WTC11 (cell line): ENCODE measurements around the gene RNF150. TPM values are rescaled to one million over a fixed set of nuclear protein-coding genes. Genes with fewer than 3 reads are reported as not detected.

Source experiments
- ATAC-seq: fragments of 200-7000 bp; cut with Tn5 transposase; 2 replicates; pipeline ENCODE4 v1.10.0; 2021; ENCODE audit warnings: mild to moderate bottlenecking, moderate library complexity
- CTCF ChIA-PET: fragments of 300-600 bp; sonication (Branson Sonifier 250); formaldehyde crosslinking; loops from one replicate; lab custom pipeline; 2021; ENCODE audit warnings: antibody characterized with exemption; lab: Charles Lee
- POLR2A ChIA-PET: fragments of 350-600 bp; sonication (Branson Sonifier 250); formaldehyde crosslinking; loops from one replicate; lab custom pipeline; 2021; ENCODE audit warnings: antibody characterized with exemption; lab: Charles Lee
- DNase-seq: peaks from one replicate; pipeline ENCODE4 v3.0.0; 2021; ENCODE audit warnings: low spot score
- H3K27ac Mint-ChIP-seq: 2 replicates; pipeline ENCODE4 v1.8.0; 2021; ENCODE audit warnings: mixed read lengths
- H3K27me3 Mint-ChIP-seq: 2 replicates; pipeline ENCODE4 v1.8.0; 2021; ENCODE audit warnings: low read depth, mild to moderate bottlenecking, moderate library complexity, mixed read lengths
- H3K36me3 Mint-ChIP-seq: 2 replicates; pipeline ENCODE4 v1.8.0; 2021; ENCODE audit warnings: mixed read lengths
- H3K4me1 Mint-ChIP-seq: 2 replicates; pipeline ENCODE4 v1.8.0; 2022; ENCODE audit warnings: mixed read lengths
- H3K4me3 Mint-ChIP-seq: 2 replicates; pipeline ENCODE4 v1.8.0; 2021; ENCODE audit warnings: mild to moderate bottlenecking, moderate library complexity, mixed read lengths
- H3K9me3 Mint-ChIP-seq: 2 replicates; pipeline ENCODE4 v1.8.0; 2021; ENCODE audit warnings: mixed read lengths
- CREB1 ChIP-seq: sonication (generic); formaldehyde crosslinking; IDR thresholded peaks from 2 replicates; pipeline ENCODE4 v1.8.0; 2023; ENCODE audit warnings: mild to moderate bottlenecking, missing genetic modification reagents
- CREM ChIP-seq: sonication (generic); formaldehyde crosslinking; IDR thresholded peaks from 2 replicates; pipeline ENCODE4 v1.8.1; 2022; ENCODE audit warnings: mild to moderate bottlenecking, missing genetic modification reagents, moderate library complexity
- ELF4 ChIP-seq: sonication (generic); formaldehyde crosslinking; IDR thresholded peaks from 2 replicates; pipeline ENCODE4 v1.8.1; 2022; ENCODE audit warnings: low read depth, mild to moderate bottlenecking, moderate library complexity, missing genetic modification reagents
- GRHL2 ChIP-seq: fragments of 250-450 bp; sonication (Bioruptor Pico); IDR thresholded peaks from 2 replicates; pipeline ENCODE4 v1.8.0; 2022; ENCODE audit warnings: mild to moderate bottlenecking, moderate library complexity; ENCODE audit not compliant: insufficient replicate concordance, severe bottlenecking
- JUN ChIP-seq: sonication (generic); formaldehyde crosslinking; IDR thresholded peaks from 2 replicates; pipeline ENCODE4 v1.8.0; 2023; ENCODE audit warnings: mild to moderate bottlenecking, missing genetic modification reagents
- MLX ChIP-seq: sonication (generic); formaldehyde crosslinking; IDR thresholded peaks from 2 replicates; pipeline ENCODE4 v1.8.1; 2023; ENCODE audit warnings: mild to moderate bottlenecking, missing genetic modification reagents, moderate library complexity
- MYBL2 ChIP-seq: sonication (generic); formaldehyde crosslinking; IDR thresholded peaks from 2 replicates; pipeline ENCODE4 v1.8.1; 2023; ENCODE audit warnings: mild to moderate bottlenecking, moderate library complexity, missing genetic modification reagents
- STAT6 ChIP-seq: sonication (generic); formaldehyde crosslinking; conservative IDR thresholded peaks from 2 replicates; pipeline ENCODE4 v1.8.1; 2023; ENCODE audit warnings: mild to moderate bottlenecking, low read depth, missing genetic modification reagents, moderate library complexity
- TP53 ChIP-seq: sonication (generic); formaldehyde crosslinking; IDR thresholded peaks from 2 replicates; pipeline ENCODE4 v1.8.1; 2023; ENCODE audit warnings: mild to moderate bottlenecking, missing genetic modification reagents
- ZNF121 ChIP-seq: sonication (generic); formaldehyde crosslinking; IDR thresholded peaks from 2 replicates; pipeline ENCODE4 v1.8.0; 2023; ENCODE audit warnings: missing genetic modification reagents
- ZNF425 ChIP-seq: fragments of 250-450 bp; sonication (Bioruptor Pico); conservative IDR thresholded peaks from 2 replicates; pipeline ENCODE4 v1.9.0; 2021; ENCODE audit warnings: mild to moderate bottlenecking
- total RNA-seq: library from RNA; stranded (reverse); gene quantifications from 3 replicates; pipeline ENCODE4 v1.2.3, GENCODE V29; 2021
- TF ChIP-seq, protein P1 (sequence below): sonication (generic); formaldehyde crosslinking; IDR thresholded peaks from 2 replicates; pipeline ENCODE4 v1.8.1; 2022; ENCODE audit warnings: low read depth, missing genetic modification reagents, borderline replicate concordance
- TF ChIP-seq, protein P2 (sequence below): sonication (generic); formaldehyde crosslinking; conservative IDR thresholded peaks from 2 replicates; pipeline ENCODE4 v1.8.1; 2022; ENCODE audit warnings: mild to moderate bottlenecking, missing genetic modification reagents
- TF ChIP-seq, protein P3 (sequence below): sonication (generic); formaldehyde crosslinking; IDR thresholded peaks from 2 replicates; pipeline ENCODE4 v1.8.0; 2022; ENCODE audit warnings: mild to moderate bottlenecking, missing genetic modification reagents
- TF ChIP-seq, protein P4 (sequence below): sonication (generic); formaldehyde crosslinking; IDR thresholded peaks from 2 replicates; pipeline ENCODE4 v1.8.1; 2022; ENCODE audit warnings: low read depth, mild to moderate bottlenecking, moderate library complexity, missing genetic modification reagents, borderline replicate concordance

The RNF150 gene
- total RNA-seq, 1 experiment from 2014 or later, result 5.9 TPM

DNA sequence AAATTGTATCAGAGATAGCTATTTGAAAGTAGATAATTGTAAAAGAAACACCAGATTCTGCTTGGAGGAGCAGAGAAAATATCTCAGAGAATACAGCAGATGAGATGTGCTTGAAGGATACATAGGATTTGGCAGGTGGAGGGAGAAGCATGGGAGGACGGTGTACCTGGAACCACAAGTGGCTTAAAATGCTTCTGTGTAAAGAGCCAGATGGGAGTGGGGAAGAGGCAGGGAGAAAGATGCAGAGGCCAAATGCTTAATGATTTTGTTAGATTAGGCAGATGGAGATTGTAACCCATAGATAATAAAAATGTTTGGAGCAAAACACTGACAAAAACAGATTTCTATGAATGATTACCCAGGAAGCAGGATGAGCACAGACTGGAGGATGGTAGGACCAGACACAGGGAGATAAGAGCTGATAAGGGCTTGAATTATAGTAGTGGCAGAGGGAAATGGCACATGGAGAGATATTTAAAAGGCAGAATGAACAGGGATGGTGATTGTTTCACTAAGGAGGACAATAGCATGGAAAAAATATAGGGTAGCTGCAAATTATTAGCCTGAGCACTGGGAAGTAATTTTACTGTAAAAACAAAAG, 231.4 kb downstream of the RNF150 start (continued):
- TF ChIP-seq JUN (CRISPR knock-in tag), result no peak
- no peak for TF ChIP-seq CREB1 (CRISPR knock-in tag)

DNA sequence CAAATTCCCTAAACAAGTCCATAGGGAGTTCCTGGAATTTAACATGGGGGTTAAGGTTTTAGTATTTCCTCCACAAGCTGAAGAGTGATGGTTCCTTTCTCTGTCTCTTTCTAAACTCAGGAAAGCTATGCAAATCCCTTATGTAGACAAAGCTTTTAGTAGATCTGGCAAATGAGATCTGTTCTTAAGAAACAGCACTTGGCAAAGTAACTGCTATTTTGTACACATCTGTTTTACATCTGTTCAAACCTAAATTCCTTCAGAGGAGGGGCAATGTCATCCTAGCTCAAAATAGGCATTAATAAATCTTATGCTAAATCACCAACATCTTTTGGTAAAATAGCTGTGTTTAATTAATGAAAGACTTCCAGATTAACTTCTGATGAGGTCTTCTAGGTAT, 239.3 kb downstream of the RNF150 start:
- no peak for ATAC-seq
- H3K36me3 Mint-ChIP-seq, result no peaks in the 10 kb centered on the region
- no peaks in the 10 kb centered on the region for H3K9me3 Mint-ChIP-seq
- H3K27ac Mint-ChIP-seq, result no peak overlapping the region
- TF ChIP-seq TP53 (CRISPR knock-in tag), result no peak
- TF ChIP-seq GRHL2, result no peak
- TF ChIP-seq CREM (CRISPR knock-in tag), result no peak
- no peak for TF ChIP-seq STAT6 (CRISPR knock-in tag)
- TF ChIP-seq, protein P1, sequence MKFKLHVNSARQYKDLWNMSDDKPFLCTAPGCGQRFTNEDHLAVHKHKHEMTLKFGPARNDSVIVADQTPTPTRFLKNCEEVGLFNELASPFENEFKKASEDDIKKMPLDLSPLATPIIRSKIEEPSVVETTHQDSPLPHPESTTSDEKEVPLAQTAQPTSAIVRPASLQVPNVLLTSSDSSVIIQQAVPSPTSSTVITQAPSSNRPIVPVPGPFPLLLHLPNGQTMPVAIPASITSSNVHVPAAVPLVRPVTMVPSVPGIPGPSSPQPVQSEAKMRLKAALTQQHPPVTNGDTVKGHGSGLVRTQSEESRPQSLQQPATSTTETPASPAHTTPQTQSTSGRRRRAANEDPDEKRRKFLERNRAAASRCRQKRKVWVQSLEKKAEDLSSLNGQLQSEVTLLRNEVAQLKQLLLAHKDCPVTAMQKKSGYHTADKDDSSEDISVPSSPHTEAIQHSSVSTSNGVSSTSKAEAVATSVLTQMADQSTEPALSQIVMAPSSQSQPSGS (CRISPR knock-in tag), result no peak
- no peak for DNase-seq
- no peaks in the 10 kb centered on the region for H3K4me1 Mint-ChIP-seq
- POLR2A ChIA-PET, result interaction anchor here (1.0 kb wide), 1 partner anchor 19 kb away, joined by 3 read pairs; no protein-coding TSS in a partner anchor
- CTCF ChIA-PET, result interaction anchor here (1.0 to 1.6 kb wide), 2 partner anchors 10 to 239 kb away, joined by 3 to 5 read pairs; partner anchors contain the start of gene RNF150
- no peak overlapping the region for H3K4me3 Mint-ChIP-seq
- H3K27me3 Mint-ChIP-seq, result no peaks in the 10 kb centered on the region

- ChIA-PET POLR2A (no interaction called here), CTCF (interaction anchor here (1.5 kb wide), 1 partner anchor 245 kb away, joined by 10 read pairs; the partner anchor contains the start of gene RNF150)
- DNase-seq, result no peak
- Mint-ChIP-seq H3K27me3 (no peaks in the 10 kb centered on the region), H3K4me1 (0 out of 2 replicates have a peak, but pooled peaks cover 5% of the 10 kb centered on the region), H3K9me3 (peaks cover 10% of the 10 kb centered on the region; the same call in 1 of the 2 replicates), H3K36me3 (0 out of 2 replicates have a peak, but pooled peaks cover 5% of the 10 kb centered on the region), H3K27ac (no peak overlapping the region), H3K4me3 (no peak overlapping the region)
- no peak for ATAC-seq
- TF ChIP-seq MYBL2 (CRISPR knock-in tag) (no peak), MLX (CRISPR knock-in tag) (no peak), ELF4 (CRISPR knock-in tag) (no peak), ZNF121 (CRISPR knock-in tag) (no peak), ZNF425 (CRISPR knock-in tag) (no peak), JUN (CRISPR knock-in tag) (no peak)
- TF ChIP-seq, protein P2, sequence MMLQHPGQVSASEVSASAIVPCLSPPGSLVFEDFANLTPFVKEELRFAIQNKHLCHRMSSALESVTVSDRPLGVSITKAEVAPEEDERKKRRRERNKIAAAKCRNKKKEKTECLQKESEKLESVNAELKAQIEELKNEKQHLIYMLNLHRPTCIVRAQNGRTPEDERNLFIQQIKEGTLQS, result no peak
- TF ChIP-seq, protein P3, sequence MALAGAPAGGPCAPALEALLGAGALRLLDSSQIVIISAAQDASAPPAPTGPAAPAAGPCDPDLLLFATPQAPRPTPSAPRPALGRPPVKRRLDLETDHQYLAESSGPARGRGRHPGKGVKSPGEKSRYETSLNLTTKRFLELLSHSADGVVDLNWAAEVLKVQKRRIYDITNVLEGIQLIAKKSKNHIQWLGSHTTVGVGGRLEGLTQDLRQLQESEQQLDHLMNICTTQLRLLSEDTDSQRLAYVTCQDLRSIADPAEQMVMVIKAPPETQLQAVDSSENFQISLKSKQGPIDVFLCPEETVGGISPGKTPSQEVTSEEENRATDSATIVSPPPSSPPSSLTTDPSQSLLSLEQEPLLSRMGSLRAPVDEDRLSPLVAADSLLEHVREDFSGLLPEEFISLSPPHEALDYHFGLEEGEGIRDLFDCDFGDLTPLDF (CRISPR knock-in tag), result no peak
- TF ChIP-seq, protein P4, sequence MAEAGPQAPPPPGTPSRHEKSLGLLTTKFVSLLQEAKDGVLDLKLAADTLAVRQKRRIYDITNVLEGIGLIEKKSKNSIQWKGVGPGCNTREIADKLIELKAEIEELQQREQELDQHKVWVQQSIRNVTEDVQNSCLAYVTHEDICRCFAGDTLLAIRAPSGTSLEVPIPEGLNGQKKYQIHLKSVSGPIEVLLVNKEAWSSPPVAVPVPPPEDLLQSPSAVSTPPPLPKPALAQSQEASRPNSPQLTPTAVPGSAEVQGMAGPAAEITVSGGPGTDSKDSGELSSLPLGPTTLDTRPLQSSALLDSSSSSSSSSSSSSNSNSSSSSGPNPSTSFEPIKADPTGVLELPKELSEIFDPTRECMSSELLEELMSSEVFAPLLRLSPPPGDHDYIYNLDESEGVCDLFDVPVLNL (CRISPR knock-in tag), result no peak
Measured at GRCh38 chr4:140888054-140888453, 245.2 kb downstream of the RNF150 start.
